HepG2 (cell line): Measurements from ENCODE around the gene PRKCI. TPM values are rescaled to one million over a fixed set of nuclear protein-coding genes. Genes with fewer than 3 reads are reported as not detected.

ENCODE experiments used
- ATF1 ChIP-seq: IDR thresholded peaks from 2 replicates; pipeline ENCODE4 v1.6.1; 2016; ENCODE audit warnings: mild to moderate bottlenecking, control low read depth
- BHLHE40 ChIP-seq: IDR thresholded peaks from 2 replicates; pipeline ENCODE4 v1.6.1; 2011; ENCODE audit warnings: low read length, improper control_type of control experiment
- CBX1 ChIP-seq: IDR thresholded peaks from one replicate; pipeline ENCODE4 v1.6.1; 2016; ENCODE audit warnings: antibody characterized with exemption, low read depth
- FOXA3 ChIP-seq: IDR thresholded peaks from 2 replicates; pipeline ENCODE4 v1.6.1; 2016; ENCODE audit warnings: missing genetic modification reagents, missing compliant biosample characterization
- GATAD2A ChIP-seq: IDR thresholded peaks from 2 replicates; pipeline ENCODE4 v1.6.1; 2016
- MAF1 ChIP-seq: sonication (generic); formaldehyde crosslinking; IDR thresholded peaks from 2 replicates; pipeline ENCODE4 v1.5.0; 2020; ENCODE audit warnings: missing genetic modification reagents, borderline replicate concordance
- SOX5 ChIP-seq: IDR thresholded peaks from 2 replicates; pipeline ENCODE4 v1.6.1; 2016; ENCODE audit warnings: borderline replicate concordance
- SPEN ChIP-seq: sonication (generic); formaldehyde crosslinking; IDR thresholded peaks from 2 replicates; pipeline ENCODE4 v1.5.1; 2020; ENCODE audit warnings: low read depth, mild to moderate bottlenecking, missing genetic modification reagents
- SUZ12 ChIP-seq: fragments of 150-350 bp; IDR thresholded peaks from 2 replicates; pipeline ENCODE4 v1.6.1; 2014; ENCODE audit warnings: low read depth, low read length
- YEATS2 ChIP-seq: sonication (generic); formaldehyde crosslinking; IDR thresholded peaks from 2 replicates; pipeline ENCODE4 v1.4.0; 2020; ENCODE audit warnings: missing genetic modification reagents, borderline replicate concordance
- YEATS4 ChIP-seq: sonication (generic); formaldehyde crosslinking; IDR thresholded peaks from 2 replicates; pipeline ENCODE4 v1.4.0; 2020; ENCODE audit warnings: missing genetic modification reagents, borderline replicate concordance
- ZNF136 ChIP-seq: sonication (generic); formaldehyde crosslinking; IDR thresholded peaks from 2 replicates; pipeline ENCODE4 v1.8.1; 2022; ENCODE audit warnings: low read depth, mild to moderate bottlenecking, moderate library complexity, missing genetic modification reagents
- ZNF292 ChIP-seq: sonication (generic); formaldehyde crosslinking; IDR thresholded peaks from 2 replicates; pipeline ENCODE4 v1.8.1; 2022; ENCODE audit warnings: mild to moderate bottlenecking, low read depth, missing genetic modification reagents, borderline replicate concordance
- ZNF317 ChIP-seq: sonication (generic); formaldehyde crosslinking; IDR thresholded peaks from 2 replicates; pipeline ENCODE4 v1.5.0; 2020; ENCODE audit warnings: mild to moderate bottlenecking, missing genetic modification reagents
- ZNF33A ChIP-seq: sonication (generic); formaldehyde crosslinking; IDR thresholded peaks from 2 replicates; pipeline ENCODE4 v1.5.1; 2020; ENCODE audit warnings: missing genetic modification reagents, mild to moderate bottlenecking, moderate library complexity, borderline replicate concordance
- ZNF644 ChIP-seq: IDR thresholded peaks from 2 replicates; pipeline ENCODE4 v1.6.1; 2016; ENCODE audit warnings: low read depth
- polyA plus RNA-seq, 8 experiments: library from polyadenylated mRNA; depleted of rRNA in 3 of 8; stranded (reverse) in 7 of 8; unstranded in 1 of 8; fragments of >200 nt; fragmentation: Illumina TruSeq in 4 of 8; extraction: Trizol in 4 of 8; gene quantifications; 2 replicates each; pipeline versions ENCODE4 v1.2.1 to v1.2.3, GENCODE V29; 2011 to 2016; ENCODE audit warnings: low read depth in 4 of 8, missing spikeins in 1 of 8, mixed read lengths in 1 of 8; ENCODE audit not compliant: insufficient read depth in 1 of 8
- total RNA-seq, 5 experiments: library from RNA; depleted of rRNA; stranded (reverse); fragments of >200 nt; fragmentation: Illumina TruSeq; extraction: Trizol; gene quantifications; 2 replicates each; pipeline ENCODE4 v1.2.3, GENCODE V29; 2016; ENCODE audit warnings: low read depth in 1 of 5
- TF ChIP-seq, protein P1 (sequence below): sonication (generic); formaldehyde crosslinking; IDR thresholded peaks from 2 replicates; pipeline ENCODE4 v1.5.0; 2020; ENCODE audit warnings: mild to moderate bottlenecking, missing genetic modification reagents
- TF ChIP-seq, protein P2 (sequence below): IDR thresholded peaks from 2 replicates; pipeline ENCODE4 v1.6.1; 2012; ENCODE audit warnings: inconsistent platforms
- TF ChIP-seq, protein P3 (sequence below): sonication (generic); formaldehyde crosslinking; IDR thresholded peaks from 2 replicates; pipeline ENCODE4 v1.4.0; 2020; ENCODE audit warnings: missing genetic modification reagents
- TF ChIP-seq, protein P4 (sequence below): sonication (generic); formaldehyde crosslinking; IDR thresholded peaks from 2 replicates; pipeline ENCODE4 v1.4.0; 2020; ENCODE audit warnings: missing genetic modification reagents, borderline replicate concordance
- TF ChIP-seq, protein P5 (sequence below): IDR thresholded peaks from 2 replicates; pipeline ENCODE4 v1.6.1; 2012; ENCODE audit warnings: low read depth, low read length, improper control_type of control experiment

The PRKCI gene
- total and polyA plus RNA-seq, 2 of the 13 experiments (the other 11 are each of a cell fraction or from before 2014, with no cell fraction given), result 17.2 to 30.4 TPM

DNA sequence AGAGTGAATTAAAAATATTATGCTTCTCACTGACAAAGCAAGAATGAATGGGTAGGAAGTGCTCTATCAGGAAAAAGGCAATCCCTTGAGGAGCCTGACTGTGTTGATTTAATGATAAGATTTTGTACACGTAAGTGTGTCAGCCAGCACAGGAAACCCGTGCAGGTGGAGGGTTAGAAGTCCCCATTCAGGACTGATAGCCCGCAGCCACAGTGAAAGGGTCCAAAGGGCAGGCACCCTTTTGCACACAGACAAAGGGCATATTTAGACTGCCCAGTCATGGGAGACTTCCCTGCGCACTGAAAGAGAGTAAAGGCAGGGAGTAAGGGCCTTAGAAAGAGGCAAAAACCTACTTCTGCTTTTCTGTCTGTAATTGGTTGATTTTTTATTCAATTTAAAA is 108.9 kb downstream of the PRKCI start (continued):
- TF ChIP-seq SPEN (peak; percentile 55; the same call in 1 of the 2 replicates), ZNF644 (peak; percentile 91), SUZ12 (no peak), ZNF317 (CRISPR knock-in tag) (0 out of 2 replicates have a peak, but pooled peaks have one; percentile 20), FOXA3 (CRISPR knock-in tag) (peak; percentile 79), CBX1 (peak; percentile 83), ZNF33A (CRISPR knock-in tag) (0 out of 2 replicates have a peak, but pooled peaks have one; percentile 26), ATF1 (peak; percentile 65), BHLHE40 (peak; percentile 78), GATAD2A (CRISPR knock-in tag) (peak; percentile 93), MAF1 (CRISPR knock-in tag) (no peak), ZNF136 (CRISPR knock-in tag) (no peak), SOX5 (CRISPR knock-in tag) (peak; percentile 90), YEATS2 (CRISPR knock-in tag) (peak; percentile 50; the same call in 1 of the 2 replicates), ZNF292 (CRISPR knock-in tag) (peak; percentile 91; the same call in 1 of the 2 replicates), YEATS4 (CRISPR knock-in tag) (peak; percentile 45; the same call in 1 of the 2 replicates)
- TF ChIP-seq, protein P1, sequence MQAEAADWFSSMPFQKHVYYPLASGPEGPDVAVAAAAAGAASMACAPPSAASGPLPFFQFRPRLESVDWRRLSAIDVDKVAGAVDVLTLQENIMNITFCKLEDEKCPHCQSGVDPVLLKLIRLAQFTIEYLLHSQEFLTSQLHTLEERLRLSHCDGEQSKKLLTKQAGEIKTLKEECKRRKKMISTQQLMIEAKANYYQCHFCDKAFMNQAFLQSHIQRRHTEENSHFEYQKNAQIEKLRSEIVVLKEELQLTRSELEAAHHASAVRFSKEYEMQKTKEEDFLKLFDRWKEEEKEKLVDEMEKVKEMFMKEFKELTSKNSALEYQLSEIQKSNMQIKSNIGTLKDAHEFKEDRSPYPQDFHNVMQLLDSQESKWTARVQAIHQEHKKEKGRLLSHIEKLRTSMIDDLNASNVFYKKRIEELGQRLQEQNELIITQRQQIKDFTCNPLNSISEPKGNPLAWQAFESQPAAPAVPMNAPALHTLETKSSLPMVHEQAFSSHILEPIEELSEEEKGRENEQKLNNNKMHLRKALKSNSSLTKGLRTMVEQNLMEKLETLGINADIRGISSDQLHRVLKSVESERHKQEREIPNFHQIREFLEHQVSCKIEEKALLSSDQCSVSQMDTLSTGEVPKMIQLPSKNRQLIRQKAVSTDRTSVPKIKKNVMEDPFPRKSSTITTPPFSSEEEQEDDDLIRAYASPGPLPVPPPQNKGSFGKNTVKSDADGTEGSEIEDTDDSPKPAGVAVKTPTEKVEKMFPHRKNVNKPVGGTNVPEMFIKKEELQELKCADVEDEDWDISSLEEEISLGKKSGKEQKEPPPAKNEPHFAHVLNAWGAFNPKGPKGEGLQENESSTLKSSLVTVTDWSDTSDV (CRISPR knock-in tag), result no peak
- TF ChIP-seq, protein P2, sequence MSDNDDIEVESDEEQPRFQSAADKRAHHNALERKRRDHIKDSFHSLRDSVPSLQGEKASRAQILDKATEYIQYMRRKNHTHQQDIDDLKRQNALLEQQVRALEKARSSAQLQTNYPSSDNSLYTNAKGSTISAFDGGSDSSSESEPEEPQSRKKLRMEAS, result peak; percentile 48; the same call in 1 of the 2 replicates
- TF ChIP-seq, protein P3, sequence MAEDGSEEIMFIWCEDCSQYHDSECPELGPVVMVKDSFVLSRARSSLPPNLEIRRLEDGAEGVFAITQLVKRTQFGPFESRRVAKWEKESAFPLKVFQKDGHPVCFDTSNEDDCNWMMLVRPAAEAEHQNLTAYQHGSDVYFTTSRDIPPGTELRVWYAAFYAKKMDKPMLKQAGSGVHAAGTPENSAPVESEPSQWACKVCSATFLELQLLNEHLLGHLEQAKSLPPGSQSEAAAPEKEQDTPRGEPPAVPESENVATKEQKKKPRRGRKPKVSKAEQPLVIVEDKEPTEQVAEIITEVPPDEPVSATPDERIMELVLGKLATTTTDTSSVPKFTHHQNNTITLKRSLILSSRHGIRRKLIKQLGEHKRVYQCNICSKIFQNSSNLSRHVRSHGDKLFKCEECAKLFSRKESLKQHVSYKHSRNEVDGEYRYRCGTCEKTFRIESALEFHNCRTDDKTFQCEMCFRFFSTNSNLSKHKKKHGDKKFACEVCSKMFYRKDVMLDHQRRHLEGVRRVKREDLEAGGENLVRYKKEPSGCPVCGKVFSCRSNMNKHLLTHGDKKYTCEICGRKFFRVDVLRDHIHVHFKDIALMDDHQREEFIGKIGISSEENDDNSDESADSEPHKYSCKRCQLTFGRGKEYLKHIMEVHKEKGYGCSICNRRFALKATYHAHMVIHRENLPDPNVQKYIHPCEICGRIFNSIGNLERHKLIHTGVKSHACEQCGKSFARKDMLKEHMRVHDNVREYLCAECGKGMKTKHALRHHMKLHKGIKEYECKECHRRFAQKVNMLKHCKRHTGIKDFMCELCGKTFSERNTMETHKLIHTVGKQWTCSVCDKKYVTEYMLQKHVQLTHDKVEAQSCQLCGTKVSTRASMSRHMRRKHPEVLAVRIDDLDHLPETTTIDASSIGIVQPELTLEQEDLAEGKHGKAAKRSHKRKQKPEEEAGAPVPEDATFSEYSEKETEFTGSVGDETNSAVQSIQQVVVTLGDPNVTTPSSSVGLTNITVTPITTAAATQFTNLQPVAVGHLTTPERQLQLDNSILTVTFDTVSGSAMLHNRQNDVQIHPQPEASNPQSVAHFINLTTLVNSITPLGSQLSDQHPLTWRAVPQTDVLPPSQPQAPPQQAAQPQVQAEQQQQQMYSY (CRISPR knock-in tag), result no peak
- TF ChIP-seq, protein P4, sequence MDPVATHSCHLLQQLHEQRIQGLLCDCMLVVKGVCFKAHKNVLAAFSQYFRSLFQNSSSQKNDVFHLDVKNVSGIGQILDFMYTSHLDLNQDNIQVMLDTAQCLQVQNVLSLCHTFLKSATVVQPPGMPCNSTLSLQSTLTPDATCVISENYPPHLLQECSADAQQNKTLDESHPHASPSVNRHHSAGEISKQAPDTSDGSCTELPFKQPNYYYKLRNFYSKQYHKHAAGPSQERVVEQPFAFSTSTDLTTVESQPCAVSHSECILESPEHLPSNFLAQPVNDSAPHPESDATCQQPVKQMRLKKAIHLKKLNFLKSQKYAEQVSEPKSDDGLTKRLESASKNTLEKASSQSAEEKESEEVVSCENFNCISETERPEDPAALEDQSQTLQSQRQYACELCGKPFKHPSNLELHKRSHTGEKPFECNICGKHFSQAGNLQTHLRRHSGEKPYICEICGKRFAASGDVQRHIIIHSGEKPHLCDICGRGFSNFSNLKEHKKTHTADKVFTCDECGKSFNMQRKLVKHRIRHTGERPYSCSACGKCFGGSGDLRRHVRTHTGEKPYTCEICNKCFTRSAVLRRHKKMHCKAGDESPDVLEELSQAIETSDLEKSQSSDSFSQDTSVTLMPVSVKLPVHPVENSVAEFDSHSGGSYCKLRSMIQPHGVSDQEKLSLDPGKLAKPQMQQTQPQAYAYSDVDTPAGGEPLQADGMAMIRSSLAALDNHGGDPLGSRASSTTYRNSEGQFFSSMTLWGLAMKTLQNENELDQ (CRISPR knock-in tag), result no peak
- TF ChIP-seq, protein P5, sequence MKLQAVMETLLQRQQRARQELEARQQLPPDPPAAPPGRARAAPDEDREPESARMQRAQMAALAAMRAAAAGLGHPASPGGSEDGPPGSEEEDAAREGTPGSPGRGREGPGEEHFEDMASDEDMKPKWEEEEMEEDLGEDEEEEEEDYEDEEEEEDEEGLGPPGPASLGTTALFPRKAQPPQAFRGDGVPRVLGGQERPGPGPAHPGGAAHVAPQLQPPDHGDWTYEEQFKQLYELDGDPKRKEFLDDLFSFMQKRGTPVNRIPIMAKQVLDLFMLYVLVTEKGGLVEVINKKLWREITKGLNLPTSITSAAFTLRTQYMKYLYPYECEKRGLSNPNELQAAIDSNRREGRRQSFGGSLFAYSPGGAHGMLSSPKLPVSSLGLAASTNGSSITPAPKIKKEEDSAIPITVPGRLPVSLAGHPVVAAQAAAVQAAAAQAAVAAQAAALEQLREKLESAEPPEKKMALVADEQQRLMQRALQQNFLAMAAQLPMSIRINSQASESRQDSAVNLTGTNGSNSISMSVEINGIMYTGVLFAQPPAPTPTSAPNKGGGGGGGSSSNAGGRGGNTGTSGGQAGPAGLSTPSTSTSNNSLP, result peak; percentile 54; the same call in 1 of the 2 replicates
